HG02973 (cell line): ENCODE results near the gene NOTCH2.
"Not testable (repeated sequence)": the region's sequence is repeated elsewhere in the genome, so short reads cannot be mapped to it uniquely, and the experiment has no call there.

Source experiments
- ATAC-seq: cut with Tn5 transposase; IDR thresholded peaks from one replicate; pipeline ENCODE4 v1.9.1; 2021; ENCODE audit warnings: moderate library complexity; ENCODE audit not compliant: unreplicated experiment

The NOTCH2 gene

GRCh38 chr1:119975582-119976254 lies 93.7 kb downstream of the NOTCH2 start:
- not testable (repeated sequence) for ATAC-seq

GRCh38 chr1:119975006-119975405 lies 94.5 kb downstream of the NOTCH2 start:
- ATAC-seq: no peak

- ATAC-seq: no peak
Observed at GRCh38 chr1:119974013-119974412, 95.4 kb downstream of the NOTCH2 start.

GRCh38 chr1:119971710-119972570 lies 97.5 kb downstream of the NOTCH2 start:
- ATAC-seq: no peak

- ATAC-seq: no peak
Observed at GRCh38 chr1:119968601-119969000, 100.9 kb downstream of the NOTCH2 start.

- ATAC-seq: peak; percentile 78
Observed at GRCh38 chr1:119968068-119968492, 101.4 kb downstream of the NOTCH2 start.

- ATAC-seq: no peak
Observed at GRCh38 chr1:119966681-119967080, 102.8 kb downstream of the NOTCH2 start.

- ATAC-seq: no peak
Observed at GRCh38 chr1:119966020-119966419, 103.4 kb downstream of the NOTCH2 start.

GRCh38 chr1:119964673-119965363 lies 104.6 kb downstream of the NOTCH2 start:
- no peak for ATAC-seq

- no peak for ATAC-seq
Observed at GRCh38 chr1:119962296-119962968, 107.0 kb downstream of the NOTCH2 start.

GRCh38 chr1:119960501-119960900 lies 109.0 kb downstream of the NOTCH2 start:
- no peak for ATAC-seq

- ATAC-seq: no peak
Observed at GRCh38 chr1:119959268-119960220, 109.9 kb downstream of the NOTCH2 start.

- ATAC-seq: no peak
Observed at GRCh38 chr1:119958223-119958622, 111.2 kb downstream of the NOTCH2 start.

- no peak for ATAC-seq
Observed at GRCh38 chr1:119956306-119956705, 113.2 kb downstream of the NOTCH2 start.

GRCh38 chr1:119954476-119955422 lies 114.7 kb downstream of the NOTCH2 start:
- no peak for ATAC-seq

- no peak for ATAC-seq
Observed at GRCh38 chr1:119953266-119953998, 116.0 kb downstream of the NOTCH2 start.

- ATAC-seq: no peak
Observed at GRCh38 chr1:119952496-119952895, 117.0 kb downstream of the NOTCH2 start.
